Measurements from ENCODE around the gene RASSF1.

GRCh38 chr3:50388016-50388719 lies 47.5 kb upstream of the RASSF1 start:
- TF ChIP-seq, protein P1, sequence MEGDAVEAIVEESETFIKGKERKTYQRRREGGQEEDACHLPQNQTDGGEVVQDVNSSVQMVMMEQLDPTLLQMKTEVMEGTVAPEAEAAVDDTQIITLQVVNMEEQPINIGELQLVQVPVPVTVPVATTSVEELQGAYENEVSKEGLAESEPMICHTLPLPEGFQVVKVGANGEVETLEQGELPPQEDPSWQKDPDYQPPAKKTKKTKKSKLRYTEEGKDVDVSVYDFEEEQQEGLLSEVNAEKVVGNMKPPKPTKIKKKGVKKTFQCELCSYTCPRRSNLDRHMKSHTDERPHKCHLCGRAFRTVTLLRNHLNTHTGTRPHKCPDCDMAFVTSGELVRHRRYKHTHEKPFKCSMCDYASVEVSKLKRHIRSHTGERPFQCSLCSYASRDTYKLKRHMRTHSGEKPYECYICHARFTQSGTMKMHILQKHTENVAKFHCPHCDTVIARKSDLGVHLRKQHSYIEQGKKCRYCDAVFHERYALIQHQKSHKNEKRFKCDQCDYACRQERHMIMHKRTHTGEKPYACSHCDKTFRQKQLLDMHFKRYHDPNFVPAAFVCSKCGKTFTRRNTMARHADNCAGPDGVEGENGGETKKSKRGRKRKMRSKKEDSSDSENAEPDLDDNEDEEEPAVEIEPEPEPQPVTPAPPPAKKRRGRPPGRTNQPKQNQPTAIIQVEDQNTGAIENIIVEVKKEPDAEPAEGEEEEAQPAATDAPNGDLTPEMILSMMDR (IDR thresholded peaks at IDR 0.05; ENCODE audit: low read depth, low read length, poor library complexity, severe bottlenecking), result peak; percentile 44
- TF ChIP-seq EZH2phosphoT487 (IDR thresholded peaks at IDR 0.05; ENCODE audit: borderline replicate concordance, low read length), result no peak
